G401 (cell line): ENCODE results near the gene PF4V1. TPM values are rescaled to one million over a fixed set of nuclear protein-coding genes. Genes with fewer than 3 reads are reported as not detected.

ENCODE experiments used
- DNase-seq: peaks from one replicate; pipeline ENCODE4 v3.0.0-alpha.2; 2015; ENCODE audit warnings: low spot score
- in situ Hi-C: cut with HindIII; loops from 2 replicates; pipeline ENCODE4 v1.10.0; 2016; ENCODE audit warnings: low sequenced_read_pairs, mixed read lengths
- total RNA-seq: library from RNA; depleted of rRNA; stranded (reverse); fragments of >200 nt; shearing (Covaris generic); gene quantifications from 2 replicates; pipeline ENCODE4 v1.2.3, GENCODE V29; 2014

Gene PF4V1
- total RNA-seq, 1 experiment from 2014 or later: not detected

GRCh38 chr4:73843369-73843768 lies 9.7 kb upstream of the PF4V1 start:
- no peak for DNase-seq
- in situ Hi-C loops: no loop called here

GRCh38 chr4:73844345-73844744 lies 8.8 kb upstream of the PF4V1 start:
- in situ Hi-C loops: no loop called here
- no peak for DNase-seq

GRCh38 chr4:73844806-73845205 lies 8.3 kb upstream of the PF4V1 start:
- in situ Hi-C loops: no loop called here
- no peak for DNase-seq

GRCh38 chr4:73847526-73848182 lies 5.4 kb upstream of the PF4V1 start:
- no peak for DNase-seq
- in situ Hi-C loops: no loop called here

GRCh38 chr4:73848183-73848777 lies 4.8 kb upstream of the PF4V1 start:
- in situ Hi-C loops: no loop called here
- no peak for DNase-seq

- no peak for DNase-seq
- in situ Hi-C loops: no loop called here
Observed at GRCh38 chr4:73850261-73850970, 2.7 kb upstream of the PF4V1 start.

GRCh38 chr4:73851293-73851692 lies 1.8 kb upstream of the PF4V1 start:
- DNase-seq: no peak
- in situ Hi-C loops: no loop called here

GRCh38 chr4:73852771-73853170 lies 325 bp upstream of the PF4V1 start:
- in situ Hi-C loops: no loop called here
- no peak for DNase-seq

GRCh38 chr4:73853718-73854473 lies 800 bp downstream of the PF4V1 start:
- DNase-seq: no peak
- in situ Hi-C loops: no loop called here

GRCh38 chr4:73855406-73855805 lies 2.3 kb downstream of the PF4V1 start:
- in situ Hi-C loops: no loop called here
- DNase-seq: no peak

GRCh38 chr4:73856518-73856917 lies 3.4 kb downstream of the PF4V1 start:
- DNase-seq: no peak
- in situ Hi-C loops: no loop called here

- in situ Hi-C loops: no loop called here
- no peak for DNase-seq
Observed at GRCh38 chr4:73859614-73860088, 6.6 kb downstream of the PF4V1 start.

GRCh38 chr4:73860181-73860580 lies 7.1 kb downstream of the PF4V1 start:
- DNase-seq: no peak
- in situ Hi-C loops: no loop called here

GRCh38 chr4:73860917-73861316 lies 7.8 kb downstream of the PF4V1 start:
- in situ Hi-C loops: no loop called here
- no peak for DNase-seq

- DNase-seq: no peak
- in situ Hi-C loops: no loop called here
Observed at GRCh38 chr4:73862322-73862721, 9.2 kb downstream of the PF4V1 start.

- in situ Hi-C loops: no loop called here
- DNase-seq: peak; percentile 6
Observed at GRCh38 chr4:73864365-73864764, 11.3 kb downstream of the PF4V1 start.

GRCh38 chr4:73864961-73865360 lies 11.9 kb downstream of the PF4V1 start:
- no peak for DNase-seq
- in situ Hi-C loops: no loop called here

GRCh38 chr4:73865431-73866096 lies 12.5 kb downstream of the PF4V1 start:
- in situ Hi-C loops: no loop called here
- no peak for DNase-seq

- in situ Hi-C loops: no loop called here
- DNase-seq: no peak
Observed at GRCh38 chr4:73866246-73866645, 13.2 kb downstream of the PF4V1 start.
